ENCODE data around the gene UCHL5. TPM values are rescaled to one million over a fixed set of nuclear protein-coding genes. Genes with fewer than 3 reads are reported as not detected.
"Not testable (repeated sequence)": the region's sequence is repeated elsewhere in the genome, so short reads cannot be mapped to it uniquely, and the experiment has no call there.

The UCHL5 gene
- total RNA-seq, 1 donor from 2014 or later: 53.0 TPM

DNA sequence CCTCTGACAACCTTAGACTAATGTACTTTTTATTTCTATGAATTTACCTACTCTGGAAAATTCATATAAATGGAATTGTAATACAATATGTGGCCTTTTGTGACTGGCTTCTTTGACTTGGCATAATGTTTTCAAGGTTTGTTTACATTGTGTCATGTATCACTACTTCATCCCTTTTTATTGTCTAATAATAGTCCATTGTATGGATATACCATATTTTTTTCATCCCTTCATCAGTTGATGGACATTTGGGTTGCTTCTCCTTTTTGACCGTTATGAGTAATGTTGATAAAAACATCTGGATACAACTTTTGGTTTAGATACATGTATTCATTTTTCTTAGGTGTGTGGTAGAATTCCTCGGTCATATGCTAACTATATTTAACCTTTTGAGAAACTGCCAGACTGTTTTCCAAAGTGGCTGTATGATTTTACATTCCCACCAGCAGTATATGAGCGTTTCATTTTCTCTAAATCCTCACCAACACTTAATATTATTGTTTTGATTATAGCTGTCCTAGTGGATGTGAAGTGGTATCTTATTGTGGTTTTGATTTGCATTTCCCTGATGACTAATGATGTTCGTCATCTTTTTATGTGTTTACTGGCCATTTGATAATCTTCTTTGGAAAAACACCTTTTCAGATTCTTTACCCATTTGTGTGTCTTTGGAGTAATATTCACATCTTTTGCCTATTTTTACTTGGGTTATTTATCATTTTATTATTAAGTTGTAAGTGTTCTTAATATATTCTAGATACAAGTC, 3.7 kb upstream of the UCHL5 start:
- DNase-seq: no peak

DNA sequence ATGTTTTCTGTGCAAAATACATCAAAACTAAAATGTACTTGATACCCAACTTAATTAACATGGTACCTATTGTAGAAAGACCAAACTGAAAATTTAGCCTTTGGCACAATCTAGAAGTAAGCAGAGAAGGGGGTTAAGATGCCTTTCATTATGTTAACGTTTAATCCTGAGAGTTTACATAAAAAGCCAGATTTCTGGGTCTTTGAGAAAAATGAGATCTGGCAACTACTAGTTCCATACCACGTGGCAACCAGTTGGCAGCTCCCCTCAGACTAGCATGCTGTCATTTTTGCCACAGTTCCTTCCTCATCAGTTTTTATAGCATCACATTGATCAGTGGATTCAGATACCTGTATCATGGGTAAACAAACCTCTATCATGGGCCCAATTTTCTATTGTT, 1.8 kb upstream of the UCHL5 start:
- no peak for DNase-seq

DNA sequence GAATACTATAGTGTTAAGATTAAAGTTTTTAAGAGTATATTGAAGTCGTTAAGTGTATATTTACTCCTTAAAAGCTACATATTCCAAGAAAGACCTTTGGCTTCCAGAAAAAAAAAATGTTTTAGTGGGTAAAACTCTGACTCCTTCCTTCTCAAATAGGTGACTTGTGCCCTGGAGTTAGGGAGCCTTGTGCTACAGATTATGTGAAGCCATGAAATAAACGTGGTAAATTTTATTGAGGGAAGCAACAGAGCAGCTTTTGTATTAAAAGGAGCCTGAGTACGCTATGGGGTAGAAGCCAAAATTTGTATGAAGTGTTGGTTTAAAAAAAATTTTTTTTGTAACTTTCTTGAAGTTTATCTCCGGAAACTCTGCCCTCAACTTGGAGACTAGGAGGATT, 1.2 kb upstream of the UCHL5 start:
- no peak for DNase-seq

DNA sequence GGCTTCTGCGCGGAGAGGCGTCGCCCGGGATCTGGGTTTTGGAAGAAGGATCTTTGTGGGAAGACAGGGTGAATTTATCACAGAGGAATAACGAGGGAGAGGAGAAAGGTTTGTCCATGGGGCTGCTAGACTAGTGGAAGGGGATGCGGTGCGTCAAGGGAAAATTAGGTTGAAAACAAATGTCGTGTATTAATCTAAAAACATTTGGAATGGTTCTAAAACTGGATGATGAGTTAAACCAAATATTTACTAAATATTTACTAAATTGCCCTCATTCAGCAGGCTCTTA, 899 bp upstream of the UCHL5 start:
- no peak for DNase-seq

DNA sequence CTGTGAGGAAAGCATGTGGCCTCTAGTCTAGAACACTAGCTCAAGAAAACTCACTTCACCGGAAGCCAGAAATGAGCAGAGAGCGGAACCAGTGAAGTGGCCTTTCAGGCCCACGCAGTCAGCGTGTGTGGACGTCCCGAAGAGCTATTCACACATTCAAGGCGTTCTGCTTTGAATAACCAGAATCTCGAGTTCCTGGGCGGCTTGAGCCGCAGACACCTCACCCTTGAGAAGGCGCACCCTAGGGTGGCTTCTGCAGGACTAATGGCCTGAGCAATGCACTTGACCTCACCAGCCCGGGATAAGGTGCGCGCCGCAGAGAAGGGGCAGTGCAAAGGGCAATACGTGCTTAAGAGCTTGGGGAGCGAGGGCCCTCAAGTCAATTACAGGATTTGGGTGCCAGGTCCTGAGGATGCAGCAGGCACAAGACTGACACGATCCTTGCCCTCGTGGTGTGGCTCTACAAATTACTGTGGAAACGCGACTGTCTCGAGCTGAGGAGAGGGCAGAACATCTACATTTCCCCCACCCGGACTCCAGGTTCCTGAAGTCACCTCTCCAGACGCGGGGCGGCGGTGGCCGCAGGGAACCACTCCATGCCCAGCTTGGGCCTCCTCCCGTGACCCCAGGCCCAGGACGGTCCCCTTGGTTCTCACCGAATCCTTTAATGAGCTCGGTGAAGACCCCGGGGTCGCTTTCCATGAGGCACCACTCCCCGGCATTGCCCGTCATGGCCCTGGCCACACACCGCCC, 455 bp downstream of the UCHL5 start:
- DNase-seq: no peak

DNA sequence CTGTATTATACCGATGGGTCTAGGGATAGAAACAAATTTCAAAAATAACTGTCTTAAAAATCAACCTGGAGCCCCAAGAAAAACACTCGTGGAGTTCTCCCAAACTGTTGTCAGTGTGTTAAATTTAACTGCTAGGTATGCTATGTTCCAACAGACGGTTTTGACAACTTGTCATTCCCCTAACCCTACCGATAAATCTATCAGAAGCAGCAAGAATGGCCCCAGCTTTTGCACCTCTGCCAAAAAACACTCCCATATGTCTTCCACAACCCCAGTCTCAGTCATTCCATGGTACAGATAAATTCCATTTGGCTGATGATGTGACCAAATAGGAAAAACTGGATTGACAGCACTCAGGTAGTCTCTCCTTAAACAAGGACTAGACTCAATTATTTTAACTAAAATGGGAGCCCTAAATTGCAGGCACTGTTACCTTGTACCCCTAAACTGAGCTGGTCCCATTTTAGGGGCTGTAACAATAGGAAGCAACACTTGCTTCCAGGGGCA, 4.9 kb downstream of the UCHL5 start:
- no peak for DNase-seq

DNA sequence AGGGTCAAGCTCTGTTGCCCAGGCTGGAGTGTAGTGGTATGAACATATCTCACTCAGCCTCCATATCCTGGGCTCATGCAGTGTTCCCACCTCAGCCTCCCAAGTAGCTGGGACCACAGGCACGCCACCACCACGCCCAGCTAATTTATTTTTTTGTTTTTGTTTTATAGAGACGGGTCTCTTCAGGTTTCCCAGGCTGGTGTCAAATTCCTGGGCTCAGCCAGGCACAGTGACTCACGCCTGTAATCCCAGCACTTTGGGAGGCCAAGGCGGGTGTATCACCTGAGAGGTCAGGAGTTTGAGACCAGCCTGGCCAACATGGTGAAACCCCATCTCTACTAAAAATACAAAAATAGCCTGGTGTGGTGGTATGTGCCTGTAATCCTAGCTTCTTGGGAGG, 10.2 kb downstream of the UCHL5 start:
- DNase-seq: not testable (repeated sequence)

DNA sequence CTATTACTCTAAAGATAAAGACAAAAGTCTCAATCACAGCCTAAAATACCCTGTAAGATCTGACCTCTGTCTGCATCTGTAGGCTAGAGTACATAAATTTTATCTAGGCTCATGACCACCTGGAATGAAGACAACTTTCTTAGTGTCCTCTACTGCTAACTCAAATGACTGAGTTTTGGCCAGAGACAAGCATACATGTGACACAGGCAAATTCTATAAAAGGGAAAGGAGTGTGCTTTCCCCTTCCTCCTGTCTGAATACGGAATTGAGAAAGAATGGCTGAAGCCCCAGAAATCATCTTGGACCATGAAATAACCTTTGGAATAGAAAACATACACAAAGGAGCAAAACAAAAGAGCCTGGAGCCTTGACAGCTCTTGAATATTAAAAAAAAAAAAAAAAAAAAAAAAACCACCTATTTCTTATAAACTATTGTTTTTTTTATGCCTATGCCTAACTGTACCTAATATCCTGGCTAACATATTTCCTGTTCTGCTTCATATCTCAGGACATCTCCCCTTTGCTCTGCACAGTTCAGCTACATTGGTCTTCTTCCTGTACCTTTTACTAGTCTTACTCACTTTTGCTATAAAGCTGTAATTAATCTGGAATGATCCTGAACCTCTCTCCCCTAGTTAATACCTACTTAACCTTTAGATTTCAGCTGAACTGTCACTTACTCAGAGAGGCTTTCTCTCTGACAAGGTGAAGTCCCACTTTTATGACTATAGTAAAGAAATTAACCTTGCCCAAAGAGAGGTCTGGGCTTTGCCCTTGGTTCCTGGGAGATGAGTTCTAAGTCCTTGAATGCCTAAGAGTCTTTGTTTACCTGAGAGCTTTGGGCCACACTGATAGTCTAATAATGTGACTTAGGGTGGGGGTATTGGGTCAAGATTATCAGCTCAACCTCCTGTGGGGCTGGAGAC, 16.1 kb downstream of the UCHL5 start:
- DNase-seq: no peak

DNA sequence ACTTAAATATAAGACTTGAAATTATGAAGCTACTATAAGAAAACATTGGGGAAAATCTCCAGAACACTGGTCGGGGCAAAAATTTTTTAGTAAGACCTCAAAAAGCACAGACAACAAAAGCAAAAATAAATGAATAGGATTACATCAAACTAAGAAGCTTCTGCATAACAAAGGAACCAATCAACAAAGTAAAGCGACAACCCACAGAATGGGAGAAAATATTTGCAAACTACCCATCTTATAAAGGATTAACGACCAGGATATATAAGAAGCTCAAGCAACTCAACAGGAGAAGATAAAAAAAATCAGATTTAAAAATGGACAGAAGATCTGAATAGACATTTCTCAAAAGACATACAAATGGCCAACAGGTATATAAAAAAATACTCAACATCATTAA, 19.1 kb downstream of the UCHL5 start:
- no peak for DNase-seq

DNA sequence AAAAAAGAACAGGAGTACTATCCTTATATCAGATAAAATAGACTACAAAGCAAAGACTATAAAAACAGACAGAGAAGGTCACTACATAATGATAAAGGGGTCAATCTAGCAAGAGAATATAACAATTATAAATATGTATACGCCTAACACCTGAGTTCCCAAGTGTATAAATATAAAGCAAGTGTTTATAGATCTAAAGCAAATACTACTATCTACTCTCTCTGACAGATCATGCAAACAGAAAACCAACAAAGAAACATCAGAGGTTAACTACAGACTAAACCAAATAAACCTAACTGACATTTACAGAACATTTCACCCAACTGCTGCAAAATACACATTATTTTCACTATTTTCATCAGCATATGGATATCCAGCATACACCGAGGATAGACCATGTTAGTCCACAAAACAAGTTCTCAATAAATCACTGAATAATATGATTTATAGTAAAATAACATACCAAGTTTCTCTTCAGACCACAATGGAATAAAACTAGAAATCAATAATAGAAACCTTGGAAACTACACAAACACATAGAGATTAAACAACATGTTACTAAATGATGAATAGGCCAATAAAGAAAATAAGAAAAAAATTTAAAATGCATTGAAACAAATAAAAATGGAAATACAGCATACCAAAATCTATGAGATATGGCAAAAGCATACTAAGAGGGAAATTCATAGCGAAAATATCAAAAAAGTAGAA, 22.7 kb downstream of the UCHL5 start:
- no peak for DNase-seq

DNA sequence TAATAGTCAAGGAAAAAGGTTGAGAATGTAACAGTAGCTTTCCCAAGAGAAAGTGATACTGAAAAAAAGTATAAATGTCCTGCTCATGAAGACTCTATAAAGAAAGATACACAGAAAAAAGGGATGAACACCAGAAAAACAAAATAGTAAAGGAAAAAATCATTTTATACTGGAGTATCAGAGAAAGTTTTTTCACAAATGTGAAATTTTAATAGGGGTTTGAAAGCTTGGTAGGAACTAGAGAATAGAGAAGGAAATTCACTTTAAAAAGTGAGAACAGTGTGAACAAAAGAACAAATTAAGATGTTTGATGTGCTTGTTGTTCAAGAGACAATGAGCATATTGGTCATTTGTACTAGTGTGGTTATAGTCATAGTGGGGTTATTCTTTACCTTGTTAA, 25.6 kb downstream of the UCHL5 start:
- no peak for DNase-seq

DNA sequence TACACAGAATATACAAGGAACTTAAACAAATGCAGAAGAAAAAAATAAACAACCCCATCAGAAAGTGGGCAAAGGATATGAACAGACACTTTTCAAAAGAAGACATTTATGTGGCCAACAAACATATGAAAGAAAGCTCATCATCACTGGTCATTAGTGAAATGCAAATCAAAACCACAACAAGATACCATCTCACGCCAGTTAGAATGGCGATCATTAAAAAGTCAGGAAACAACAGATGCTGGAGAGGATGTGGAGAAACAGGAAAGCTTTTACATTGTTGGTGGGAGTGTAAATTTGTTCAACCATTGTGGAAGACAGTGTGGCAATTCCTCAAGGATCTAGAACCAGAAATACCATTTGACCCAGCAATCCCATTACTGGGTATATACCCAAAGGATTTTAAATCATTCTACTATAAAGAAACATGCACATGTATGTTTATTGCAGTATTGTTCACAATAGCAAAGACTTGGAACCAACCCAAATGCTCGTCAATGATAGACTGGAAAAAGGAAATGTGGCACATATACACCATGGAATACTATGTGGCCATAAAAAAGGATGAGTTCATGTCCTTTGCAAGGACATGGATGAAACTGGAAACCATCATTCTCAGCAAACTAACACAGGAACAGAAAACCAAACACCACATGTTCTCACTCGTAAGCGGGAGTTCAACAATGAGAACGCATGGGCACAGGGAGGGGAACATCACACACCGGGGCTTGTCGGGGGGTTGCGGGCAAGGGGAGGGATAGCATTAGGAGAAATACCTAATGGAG, 26.3 kb downstream of the UCHL5 start:
- not testable (repeated sequence) for DNase-seq

DNA sequence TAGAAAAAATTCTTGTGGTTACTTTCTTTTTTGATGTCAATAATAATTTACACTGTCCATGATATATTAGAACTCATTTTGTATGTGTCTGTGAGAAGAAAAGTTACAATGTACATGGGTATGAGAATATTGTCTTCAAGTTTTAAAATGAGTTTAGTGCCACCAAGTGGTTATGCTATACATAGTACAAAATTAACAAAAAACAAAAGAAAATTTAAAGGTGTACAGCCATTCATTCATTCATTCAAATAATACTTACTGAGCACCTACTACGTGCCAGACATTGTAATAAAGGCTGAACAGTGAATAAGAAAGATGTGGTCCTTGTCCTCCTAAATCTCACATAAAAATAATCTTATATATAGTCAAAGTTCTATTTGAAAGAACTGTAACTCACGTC, 27.7 kb downstream of the UCHL5 start:
- no peak for DNase-seq

DNA sequence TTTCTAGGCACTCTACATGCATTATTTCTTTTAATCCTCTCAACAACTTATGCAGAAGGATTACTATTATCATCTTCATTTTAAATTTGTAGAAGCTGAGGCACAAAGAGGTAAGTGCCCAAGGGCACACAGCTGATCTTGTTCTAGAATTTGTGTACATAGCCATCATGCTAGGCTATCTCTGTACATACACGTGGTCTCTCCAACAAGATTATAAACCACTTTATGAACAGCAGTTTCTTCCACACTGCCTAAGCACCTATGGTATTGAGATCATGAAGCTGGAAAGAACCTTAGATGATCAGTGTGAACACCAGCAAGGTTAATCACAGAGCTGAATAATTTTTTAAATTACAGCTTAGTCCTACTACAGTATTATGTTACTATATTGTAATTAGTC, 28.9 kb downstream of the UCHL5 start:
- no peak for DNase-seq

DNA sequence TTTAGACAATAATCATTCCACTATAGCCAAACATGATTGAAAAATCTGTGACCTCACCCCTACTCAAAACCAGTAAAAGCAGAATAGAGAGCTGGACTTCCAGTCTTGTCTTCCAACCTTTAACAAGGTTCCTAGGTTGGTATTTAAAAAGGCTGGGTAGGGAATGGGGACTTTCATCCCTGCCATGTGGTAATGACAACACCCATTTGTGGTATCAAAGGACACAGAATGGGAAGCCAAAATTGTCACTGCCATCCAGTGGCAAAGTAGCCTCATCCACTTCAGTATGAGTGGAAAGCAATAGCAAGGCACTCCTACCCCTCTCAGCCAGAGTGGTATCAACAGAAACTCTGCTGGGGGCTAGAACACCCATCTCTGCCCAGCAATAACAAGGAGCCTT, 33.9 kb downstream of the UCHL5 start:
- DNase-seq: no peak

DNA sequence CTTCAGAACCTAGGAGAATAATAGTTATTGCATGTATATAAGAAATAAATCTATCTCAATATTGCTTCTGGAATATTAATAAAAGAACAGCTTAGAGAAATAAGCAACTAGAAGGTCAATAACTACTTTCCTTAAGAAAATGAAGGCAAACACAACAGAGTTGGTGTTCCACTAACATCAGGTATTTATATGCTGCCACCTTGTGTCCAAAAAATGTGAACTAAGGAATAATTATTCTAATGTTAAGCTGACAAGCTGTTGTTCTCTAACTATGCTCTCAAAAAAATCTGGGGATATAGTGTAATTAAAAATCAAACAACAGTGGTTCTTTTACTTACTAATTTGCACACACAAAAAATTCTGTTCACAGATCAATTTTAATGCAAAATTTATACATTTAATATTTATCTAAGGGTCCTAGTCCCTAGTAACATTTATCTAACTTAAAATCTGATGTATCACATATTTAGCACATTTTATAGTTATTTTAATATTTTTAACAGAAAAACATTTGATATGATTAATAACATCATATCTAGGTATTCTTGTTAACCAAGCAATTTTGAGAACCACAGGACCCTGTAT, 39.6 kb downstream of the UCHL5 start:
- no peak for DNase-seq

DNA sequence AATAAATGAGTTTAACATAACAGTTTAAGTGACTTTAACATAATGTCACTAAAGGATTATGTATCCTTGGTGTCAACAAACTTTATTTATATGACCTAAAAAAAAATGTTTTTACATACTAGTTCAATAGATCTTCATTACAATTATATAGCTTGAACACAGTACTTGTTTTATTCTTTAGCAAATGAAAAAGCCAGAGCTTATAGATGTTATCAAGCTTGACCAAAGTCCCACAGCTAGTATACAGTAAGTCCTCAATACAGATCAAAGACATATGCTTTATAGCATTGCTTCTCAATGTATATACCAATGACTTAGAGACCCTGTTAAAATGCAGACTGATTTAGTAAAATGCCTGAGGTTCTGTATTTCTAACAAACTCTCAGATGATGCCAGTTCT, 42.4 kb downstream of the UCHL5 start:
- no peak for DNase-seq

DNA sequence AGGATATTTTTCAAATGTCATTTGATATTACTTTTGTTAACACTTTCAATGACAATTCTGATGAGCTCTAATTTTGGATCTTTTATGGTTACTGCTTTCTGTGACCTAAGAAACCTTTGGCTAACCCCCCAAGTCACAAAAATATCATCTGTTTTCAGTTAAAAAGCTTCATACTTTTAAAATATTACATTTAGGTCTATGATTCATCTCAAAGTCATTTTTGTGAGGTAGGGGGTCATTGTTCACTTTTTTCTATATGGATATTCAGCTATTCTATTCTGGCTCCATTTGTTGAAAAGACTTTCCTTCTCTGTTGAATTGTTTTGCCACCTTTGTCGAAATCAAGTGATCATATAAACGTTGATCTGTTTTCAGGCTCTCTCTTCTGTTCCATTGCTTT, 44.8 kb downstream of the UCHL5 start:
- DNase-seq: no peak

DNA sequence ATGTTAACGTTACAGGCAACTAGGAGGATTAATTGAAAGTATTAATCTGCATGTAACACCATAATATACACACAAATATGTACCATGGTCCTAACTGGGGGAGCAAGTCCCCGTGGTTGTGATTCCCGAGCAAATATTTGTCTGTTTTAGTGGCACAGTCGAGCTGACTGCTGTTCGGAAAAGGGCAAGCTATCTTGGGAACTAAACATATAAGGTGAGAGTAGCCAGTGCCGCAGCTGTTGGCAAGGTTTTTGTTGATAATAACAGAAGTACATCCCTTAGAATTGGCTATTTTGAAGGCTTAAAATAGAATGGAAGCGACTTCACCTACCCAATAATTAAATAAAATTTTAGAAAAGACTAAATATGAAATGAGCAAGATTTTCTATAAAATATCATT, 45.5 kb downstream of the UCHL5 start:
- no peak for DNase-seq

DNA sequence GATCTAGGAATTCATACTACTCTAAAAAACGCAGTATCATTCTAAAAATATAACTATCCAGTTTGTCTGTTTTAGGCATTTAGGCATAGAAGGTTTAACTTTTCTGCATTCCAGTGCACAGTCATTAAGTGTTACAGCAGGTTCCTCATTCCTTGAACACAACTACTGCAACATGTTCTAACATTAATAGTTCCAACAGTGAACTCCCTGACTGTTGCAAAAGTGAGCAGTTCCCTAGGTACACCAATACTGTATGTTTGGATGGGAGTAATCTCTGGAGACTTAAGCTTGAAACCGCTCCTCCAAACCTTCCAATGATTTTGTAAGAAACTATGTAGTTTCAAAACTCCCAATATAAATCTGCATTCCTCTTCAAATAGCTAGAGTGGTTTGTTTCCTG, 46.2 kb downstream of the UCHL5 start:
- DNase-seq: no peak

DNA sequence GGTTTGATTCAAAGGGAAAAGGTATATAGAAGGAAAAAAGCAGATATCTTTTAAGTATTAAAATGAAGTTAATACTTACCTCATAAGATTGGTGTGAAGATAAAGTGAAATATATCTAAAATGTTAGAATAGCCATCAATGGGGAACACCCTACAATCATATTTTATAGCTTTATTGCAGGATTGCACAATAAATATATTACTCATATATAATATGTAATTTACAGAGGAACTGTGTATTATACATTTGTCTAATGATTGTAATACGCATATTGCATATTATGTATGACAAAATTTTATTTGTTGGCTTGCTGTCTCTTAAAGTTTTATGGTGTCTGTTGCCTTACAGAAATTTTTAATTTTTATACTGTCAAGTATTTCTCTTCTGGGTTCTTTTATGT, 47.8 kb downstream of the UCHL5 start:
- no peak for DNase-seq

Data from occipital lobe (tissue), 2 donors.